ENCODE data around the gene HDAC5. TPM values are rescaled to one million over a fixed set of nuclear protein-coding genes. Genes with fewer than 3 reads are reported as not detected.

HDAC5 gene
- total RNA-seq, 1 experiment from 2014 or later: 33.1 TPM

- no peak for DNase-seq (ENCODE audit: low read depth)
Observed at GRCh38 chr17:44029736-44030135, 93.7 kb downstream of the HDAC5 start.

Other genes with a start within 250 kb of the HDAC5 start
- 1.1 and 1.3 TPM in 2 replicates for gene MPP2, start 216.1 kb downstream of the HDAC5 start, total RNA-seq (2014; rRNA removed; shearing (Covaris generic))
- gene PPY, start 181.2 kb downstream of the HDAC5 start, total RNA-seq (2014; rRNA removed; shearing (Covaris generic)): not detected in 2 replicates
- not detected in 2 replicates for gene PYY, start 169.7 kb downstream of the HDAC5 start, total RNA-seq (2014; rRNA removed; shearing (Covaris generic))
- gene NAGS, start 119.0 kb downstream of the HDAC5 start, total RNA-seq (2014; rRNA removed; shearing (Covaris generic)): 0.09 and 1.1 TPM in 2 replicates
- gene TMEM101, start 108.7 kb downstream of the HDAC5 start, total RNA-seq (2014; rRNA removed; shearing (Covaris generic)): 27.9 and 31.9 TPM in 2 replicates
- gene LSM12, start 57.0 kb downstream of the HDAC5 start, total RNA-seq (2014; rRNA removed; shearing (Covaris generic)): 41.0 and 42.6 TPM in 2 replicates
- 22.6 and 30.1 TPM in 2 replicates for gene G6PC3, start 52.9 kb downstream of the HDAC5 start, total RNA-seq (2014; rRNA removed; shearing (Covaris generic))
- 4.3 and 7.9 TPM in 2 replicates for gene HROB, start 18.3 kb upstream of the HDAC5 start, total RNA-seq (2014; rRNA removed; shearing (Covaris generic))
- gene ASB16, start 47.1 kb upstream of the HDAC5 start, total RNA-seq (2014; rRNA removed; shearing (Covaris generic)): not detected in 2 replicates
- 7.0 and 9.2 TPM in 2 replicates for gene TMUB2, start 63.3 kb upstream of the HDAC5 start, total RNA-seq (2014; rRNA removed; shearing (Covaris generic))
- 23.6 and 41.2 TPM in 2 replicates for gene ATXN7L3, start 76.2 kb upstream of the HDAC5 start, total RNA-seq (2014; rRNA removed; shearing (Covaris generic))
- gene UBTF, start 96.0 kb upstream of the HDAC5 start, total RNA-seq (2014; rRNA removed; shearing (Covaris generic)): 57.9 and 74.4 TPM in 2 replicates
- not detected in 2 replicates for gene SLC4A1, start 144.5 kb upstream of the HDAC5 start, total RNA-seq (2014; rRNA removed; shearing (Covaris generic))
- gene RUNDC3A, start 185.0 kb upstream of the HDAC5 start, total RNA-seq (2014; rRNA removed; shearing (Covaris generic)): 0.69 TPM in 1 of 2 replicates, not detected in the other
- 65.6 and 89.0 TPM in 2 replicates for gene SLC25A39, start 201.2 kb upstream of the HDAC5 start, total RNA-seq (2014; rRNA removed; shearing (Covaris generic))
- gene GRN, start 221.7 kb upstream of the HDAC5 start, total RNA-seq (2014; rRNA removed; shearing (Covaris generic)): 63.0 and 84.5 TPM in 2 replicates
- 3.0 and 3.4 TPM in 2 replicates for gene FAM171A2, start 240.2 kb upstream of the HDAC5 start, total RNA-seq (2014; rRNA removed; shearing (Covaris generic))